MV-4-11 (cell line): Measurements from ENCODE around the gene TBC1D14.

Source experiments
- DNase-seq: peaks from one replicate; lab custom pipeline; 2025; lab: John Stamatoyannopoulos, UW

Gene TBC1D14

DNA sequence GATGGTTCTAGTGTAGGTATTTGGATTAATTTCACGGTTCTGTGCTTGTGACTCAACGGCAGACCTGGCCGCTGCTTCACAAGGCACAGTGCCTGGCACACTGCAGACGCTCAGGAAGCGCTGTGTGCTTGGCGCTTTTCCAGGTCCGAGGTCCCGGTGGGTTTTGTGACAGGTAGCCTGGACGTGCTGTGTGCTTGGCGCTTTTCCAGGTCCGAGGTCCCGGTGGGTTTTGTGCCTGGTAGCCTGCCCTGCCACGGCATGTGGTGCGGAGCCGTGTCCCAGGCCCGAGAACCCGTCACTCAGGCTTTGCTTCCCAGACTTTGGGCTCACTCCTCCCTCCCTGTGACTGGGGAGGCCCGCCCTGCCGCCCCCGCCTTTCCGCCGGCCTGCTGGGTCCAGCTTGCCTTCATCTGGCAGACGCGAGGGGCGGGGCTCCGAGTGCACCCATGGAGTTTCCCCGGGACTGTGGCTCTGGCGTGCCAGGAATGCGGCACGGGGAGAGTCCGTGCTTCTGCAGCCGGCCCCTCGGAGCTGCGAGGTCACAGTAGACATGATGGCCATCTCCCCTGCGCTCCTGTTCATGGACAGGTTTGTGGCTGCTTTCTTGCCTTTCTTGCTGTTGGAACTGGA, 44.2 kb downstream of the TBC1D14 start:
- DNase-seq = no peak

DNA sequence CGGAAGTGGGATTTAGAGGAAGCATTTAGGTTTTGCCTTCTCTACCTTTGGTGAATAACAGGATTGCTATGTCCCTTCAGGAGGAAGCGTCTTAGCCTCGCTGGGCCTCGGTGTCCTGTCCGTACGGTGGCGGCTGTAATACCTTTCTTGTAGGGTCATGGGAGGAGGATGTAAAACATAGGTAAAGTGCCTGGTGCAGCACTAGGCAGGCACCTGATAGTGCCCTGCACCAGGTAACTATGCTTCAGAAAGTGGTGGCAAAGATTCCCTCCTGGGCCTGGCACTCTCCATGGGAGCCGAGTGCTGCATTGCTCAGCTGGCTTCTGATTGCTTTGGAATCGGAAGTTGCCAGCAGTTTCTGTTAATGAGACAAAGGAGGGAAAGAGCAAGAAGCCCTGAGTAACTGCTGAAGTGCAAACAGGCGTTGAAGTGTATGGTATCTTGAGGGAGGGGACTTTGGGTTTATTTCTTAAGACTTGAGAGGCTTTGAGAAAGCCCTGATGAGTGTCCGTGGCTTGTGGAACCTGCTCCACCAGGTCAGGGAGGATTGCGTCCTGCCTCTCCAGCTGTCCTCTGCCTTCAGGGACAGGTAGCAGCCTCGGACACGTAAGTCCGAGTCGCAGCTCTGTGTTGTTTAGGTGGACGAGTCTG, 45.8 kb downstream of the TBC1D14 start:
- no peak for DNase-seq

DNA sequence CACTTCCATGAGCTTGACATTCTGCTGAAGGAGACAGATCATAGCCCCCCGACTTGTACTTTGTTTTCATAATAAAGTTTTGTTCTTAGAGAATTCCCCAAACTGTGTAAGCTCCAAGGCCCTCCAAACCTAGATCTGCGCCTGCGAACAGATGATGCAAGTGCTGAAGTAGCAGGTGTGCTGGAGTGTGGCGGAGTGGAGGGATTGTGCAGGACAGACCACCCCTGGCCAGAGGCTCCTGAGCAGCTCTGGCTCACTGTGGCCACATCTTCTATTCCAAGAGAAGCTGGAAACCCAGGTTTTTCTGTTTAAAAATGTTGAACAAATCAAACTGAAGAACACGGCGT, 46.4 kb downstream of the TBC1D14 start:
- no peak for DNase-seq

DNA sequence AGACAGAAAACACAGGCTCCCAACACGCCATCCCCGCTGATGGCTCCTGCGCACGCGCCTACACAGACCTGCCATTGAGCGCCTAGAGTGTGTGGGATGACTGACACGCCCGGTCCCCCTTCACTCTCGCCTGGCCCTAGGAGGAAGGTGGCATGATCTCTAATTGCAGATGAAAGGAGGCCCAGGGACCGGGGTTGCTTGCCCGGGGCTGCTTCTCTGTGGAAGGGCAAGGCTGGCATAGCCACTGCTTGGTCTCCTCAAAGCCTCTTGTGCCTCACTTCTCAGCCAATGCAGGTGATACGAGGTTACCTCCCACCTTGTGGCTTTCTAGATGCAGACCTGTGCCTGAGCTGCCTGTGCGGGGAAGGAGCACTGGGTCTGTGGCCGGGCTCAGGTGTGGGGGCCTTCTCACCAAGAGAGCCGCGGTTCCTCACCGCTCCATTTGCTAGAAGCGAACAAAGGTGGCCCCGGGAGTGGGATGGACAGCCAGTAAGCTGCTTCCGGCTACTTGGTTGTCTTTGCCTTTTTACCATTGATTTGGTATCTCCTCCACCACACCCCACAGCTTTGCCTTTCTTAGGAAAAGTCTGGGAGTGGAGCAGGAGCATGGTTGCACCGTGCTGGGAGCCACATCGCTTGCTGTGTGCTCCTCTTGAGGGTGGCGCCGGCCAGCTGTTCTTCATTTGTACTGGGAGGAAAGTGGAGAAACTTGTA, 47.0 kb downstream of the TBC1D14 start:
- DNase-seq = no peak

DNA sequence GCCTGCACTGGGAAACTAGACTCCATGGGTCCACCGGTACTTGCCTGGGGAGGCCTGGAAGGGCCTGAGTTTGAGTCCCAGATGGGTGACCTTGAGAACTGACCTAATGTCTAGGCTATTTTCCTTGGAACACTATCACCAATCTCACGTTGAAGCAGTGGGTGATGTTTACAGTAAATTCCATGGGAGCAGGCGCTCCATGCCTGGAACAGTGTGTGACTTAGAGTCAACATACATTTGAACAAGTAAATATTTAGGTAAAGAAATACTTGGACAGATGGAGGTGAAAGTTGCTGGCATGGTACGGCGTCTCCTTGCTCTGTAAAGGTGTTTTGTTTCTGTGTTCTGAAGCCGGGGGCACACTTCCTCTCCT, 47.5 kb downstream of the TBC1D14 start:
- no peak for DNase-seq

DNA sequence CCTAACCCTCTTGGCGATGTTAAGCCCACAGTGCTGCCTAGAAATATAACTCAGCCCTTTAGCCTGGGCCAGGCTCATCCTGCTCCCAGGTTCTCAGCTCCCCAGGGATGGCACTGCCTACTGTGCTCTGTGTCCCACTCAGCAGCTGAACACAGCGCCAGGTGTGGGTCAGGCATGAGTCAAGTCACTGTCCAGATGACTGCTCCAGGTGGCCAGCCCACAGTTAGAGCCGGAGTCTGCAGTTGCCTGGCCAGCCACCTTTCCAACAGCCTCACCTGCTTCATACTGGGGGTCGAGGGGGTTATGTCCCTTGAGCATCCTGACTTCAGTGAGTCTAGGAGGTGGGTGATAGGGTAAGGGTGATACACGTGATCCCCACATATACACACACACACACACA, 48.4 kb downstream of the TBC1D14 start:
- no peak for DNase-seq

DNA sequence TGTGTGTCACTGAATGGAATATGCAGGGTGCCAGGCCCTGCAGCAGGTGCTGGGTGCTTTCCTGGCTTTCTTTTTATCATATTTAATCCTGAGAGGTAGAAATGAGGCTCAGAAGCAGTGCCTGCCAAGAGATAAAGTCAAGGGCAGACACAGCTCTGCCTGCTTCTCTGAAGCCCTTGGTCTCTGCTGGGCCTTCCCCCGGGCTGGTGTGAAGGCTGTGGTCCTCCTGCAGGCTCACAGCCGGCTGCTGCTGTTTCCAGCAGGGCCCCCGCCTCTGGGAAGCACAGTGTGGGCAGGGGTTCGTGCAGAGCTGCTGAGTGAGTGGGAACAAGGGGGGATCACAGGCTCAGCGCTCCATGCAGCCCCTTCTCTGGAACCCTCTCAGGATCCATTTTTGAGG, 49.6 kb downstream of the TBC1D14 start:
- no peak for DNase-seq

DNA sequence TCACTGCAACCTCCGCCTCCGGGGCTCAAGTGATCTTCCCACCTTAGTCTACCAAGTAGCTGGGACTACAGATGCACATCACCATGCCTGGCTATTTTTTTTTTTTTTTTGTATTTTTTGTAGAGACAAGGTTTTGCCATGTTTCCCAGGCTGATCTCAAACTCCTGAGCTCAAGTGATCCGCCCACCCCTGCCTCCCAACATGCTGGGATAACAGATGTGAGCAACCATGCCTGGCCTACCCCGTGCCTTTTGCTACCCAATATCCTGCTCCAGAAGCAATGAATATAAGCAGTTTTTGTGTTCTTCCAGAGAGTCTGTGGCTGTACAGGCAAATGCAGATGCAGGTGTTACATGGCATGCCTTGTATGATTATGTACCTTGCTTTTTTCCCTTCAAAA, 50.5 kb downstream of the TBC1D14 start:
- no peak for DNase-seq

DNA sequence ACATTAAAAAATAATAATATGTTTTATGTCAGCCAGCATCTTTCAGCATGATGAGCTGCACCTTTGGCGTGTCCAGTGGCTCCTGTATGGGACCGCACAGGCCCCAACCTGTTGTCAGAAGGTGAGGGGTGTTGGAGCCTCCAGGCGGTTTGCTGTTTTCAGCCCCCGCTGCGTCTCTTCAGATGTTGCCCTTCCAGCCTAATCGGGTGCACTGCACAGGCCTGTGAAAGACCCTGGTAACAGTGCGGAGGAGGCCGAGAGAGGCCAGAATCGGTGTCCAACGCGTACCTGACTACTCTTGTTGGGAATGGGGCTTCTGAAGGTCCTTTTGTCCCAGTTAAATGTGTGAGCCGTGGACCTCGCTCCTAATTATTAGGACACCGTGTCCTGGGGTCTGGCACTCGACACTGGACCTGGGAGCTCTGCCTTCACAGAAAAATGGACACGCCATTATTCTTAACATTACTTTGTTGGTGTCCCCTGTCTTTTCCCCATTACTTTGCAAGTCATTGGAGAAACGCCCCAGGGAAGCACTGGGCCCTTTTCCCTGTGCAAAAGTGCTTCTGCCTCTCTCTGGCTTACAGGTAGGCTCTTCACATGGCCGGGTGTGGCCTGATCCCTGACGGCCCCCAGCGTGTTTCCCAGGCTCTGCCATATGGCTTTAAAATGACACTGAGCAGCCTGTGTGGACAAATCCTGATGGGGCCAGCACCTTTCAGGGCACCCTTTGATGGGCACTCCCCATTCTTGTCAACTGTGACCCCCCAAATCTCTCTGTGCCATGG, 51.2 kb downstream of the TBC1D14 start:
- DNase-seq = no peak

DNA sequence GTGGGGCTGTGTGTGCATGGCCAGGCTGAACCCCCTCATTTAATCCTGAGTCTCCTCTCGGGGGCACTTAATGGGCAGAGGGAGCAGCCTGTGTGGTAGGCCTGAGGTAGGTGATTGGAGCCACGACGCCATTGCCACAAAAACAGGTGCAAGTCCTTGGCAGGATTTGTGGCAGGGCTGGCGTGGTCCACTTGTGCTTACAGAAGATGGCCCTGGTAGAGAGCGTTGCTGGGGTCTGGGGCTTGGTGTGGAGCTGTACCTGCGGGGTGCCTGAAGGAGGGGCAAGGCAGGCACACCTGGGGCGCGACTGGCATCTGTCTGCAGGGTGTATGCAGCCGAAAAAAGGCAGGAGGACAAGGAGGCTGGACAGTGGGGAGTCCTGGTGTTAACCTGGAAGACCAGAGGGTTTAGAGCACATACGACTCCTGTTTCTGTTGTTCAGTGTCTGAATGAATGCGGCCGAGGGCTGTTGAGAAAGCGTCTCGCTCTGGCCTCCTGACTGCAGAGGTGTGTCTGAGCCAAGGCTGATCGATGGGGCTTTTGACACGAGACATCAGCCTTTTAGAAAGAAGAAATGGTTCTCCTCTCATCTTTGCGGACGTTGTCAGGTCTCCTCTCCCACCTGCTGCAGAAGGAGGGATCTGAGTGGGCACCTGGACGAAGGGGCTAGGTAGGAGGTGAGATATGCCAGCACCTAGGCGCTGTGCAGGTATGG, 52.0 kb downstream of the TBC1D14 start:
- no peak for DNase-seq

DNA sequence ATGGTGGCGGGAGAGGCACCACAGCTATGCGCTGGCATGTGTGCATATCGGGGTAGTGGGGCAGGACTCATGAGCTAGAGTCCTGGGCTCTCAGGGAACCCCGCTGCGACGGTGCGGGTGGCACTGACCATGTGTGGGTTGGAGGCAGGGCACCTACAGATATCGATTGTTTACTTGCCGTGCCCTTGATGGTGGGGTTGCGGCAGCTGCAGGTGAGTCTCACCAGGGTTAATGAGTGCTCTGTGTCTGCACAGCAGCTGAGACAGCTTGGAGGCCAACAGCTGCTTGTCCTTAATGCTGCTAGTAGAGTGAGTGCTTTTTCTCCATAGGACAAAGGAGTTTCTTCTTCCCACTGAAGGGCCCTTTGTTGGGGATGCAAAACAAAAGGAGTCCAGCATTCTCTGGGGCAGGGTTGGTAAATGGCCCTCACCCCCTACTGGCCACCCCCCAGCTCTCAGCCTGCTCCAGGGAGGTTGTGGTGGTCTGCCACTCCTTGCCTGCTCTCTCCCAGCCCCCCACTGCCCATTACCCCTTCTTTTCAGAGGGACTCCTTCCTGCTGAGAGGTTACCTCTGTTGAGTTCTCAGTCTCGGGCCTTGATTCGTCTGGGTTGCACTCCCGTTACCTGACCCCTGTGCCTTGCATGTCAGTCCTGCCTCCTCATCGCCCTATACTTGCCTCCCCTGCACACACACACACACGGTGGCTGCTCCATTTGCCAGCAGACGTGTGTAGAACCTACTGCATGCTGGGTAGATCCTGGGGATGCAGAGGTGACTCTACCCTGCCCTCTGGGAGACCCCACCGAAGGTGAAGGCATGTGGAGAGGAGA, 52.8 kb downstream of the TBC1D14 start:
- DNase-seq = no peak

DNA sequence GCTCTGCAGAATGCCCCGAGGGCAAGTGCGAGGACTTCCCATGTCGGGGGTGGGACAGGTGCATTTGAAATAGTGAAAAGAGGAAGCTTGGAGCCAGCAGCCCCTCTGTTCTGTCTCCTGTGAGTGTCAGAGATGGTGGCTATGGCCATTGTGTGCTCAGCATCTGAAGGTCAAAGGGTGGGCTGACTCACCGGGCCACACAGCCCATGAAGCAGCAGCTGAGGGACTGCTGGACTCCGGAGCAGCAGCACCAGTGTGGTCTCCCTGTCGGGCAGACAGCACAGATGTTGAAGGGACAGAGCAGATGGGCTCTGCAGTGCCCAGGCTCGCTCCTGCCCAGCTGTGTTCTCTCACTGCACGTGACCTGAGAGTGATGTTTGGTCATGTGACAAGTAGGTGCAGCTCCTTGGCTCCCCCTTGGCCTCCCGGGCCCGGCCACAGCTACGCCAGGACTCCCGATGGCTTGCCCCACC, 53.5 kb downstream of the TBC1D14 start:
- no peak for DNase-seq

DNA sequence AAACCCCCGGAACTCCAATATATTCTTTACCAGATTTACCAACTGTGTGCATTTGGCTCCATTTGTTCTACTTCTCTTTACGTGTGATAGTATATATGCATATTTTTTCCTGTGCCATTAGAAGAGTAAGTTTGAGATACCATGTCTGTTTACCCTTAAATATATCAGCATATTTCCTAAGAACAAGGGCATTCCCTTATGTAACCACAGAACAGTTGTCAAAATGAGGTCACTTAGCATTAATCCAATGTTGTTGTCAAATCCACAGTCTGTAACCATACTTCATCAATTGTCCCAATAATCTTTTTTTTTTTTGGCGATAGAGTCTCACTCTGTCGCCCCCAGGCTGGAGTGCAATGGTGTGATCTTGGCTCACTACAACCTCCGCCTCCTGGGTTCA, 55.2 kb downstream of the TBC1D14 start:
- no peak for DNase-seq

DNA sequence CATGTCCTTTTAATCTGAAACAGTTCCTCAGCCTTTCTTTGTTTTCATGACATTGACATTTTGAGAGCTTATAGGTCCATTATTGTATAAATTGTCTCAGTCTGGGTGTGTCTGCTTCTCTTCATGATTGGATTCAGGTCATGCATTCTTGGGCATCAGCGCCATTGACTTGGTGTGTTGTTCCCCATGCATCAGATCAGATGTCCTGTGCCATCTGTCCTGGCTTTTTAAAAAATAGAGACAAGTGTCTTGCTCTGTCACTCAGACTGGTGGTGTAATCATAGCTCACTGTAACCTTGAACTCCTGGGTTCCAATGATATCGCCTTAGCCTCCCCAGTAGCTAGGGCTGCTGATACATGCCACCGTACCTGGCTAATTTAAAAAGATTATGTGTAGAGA, 55.7 kb downstream of the TBC1D14 start:
- no peak for DNase-seq

DNA sequence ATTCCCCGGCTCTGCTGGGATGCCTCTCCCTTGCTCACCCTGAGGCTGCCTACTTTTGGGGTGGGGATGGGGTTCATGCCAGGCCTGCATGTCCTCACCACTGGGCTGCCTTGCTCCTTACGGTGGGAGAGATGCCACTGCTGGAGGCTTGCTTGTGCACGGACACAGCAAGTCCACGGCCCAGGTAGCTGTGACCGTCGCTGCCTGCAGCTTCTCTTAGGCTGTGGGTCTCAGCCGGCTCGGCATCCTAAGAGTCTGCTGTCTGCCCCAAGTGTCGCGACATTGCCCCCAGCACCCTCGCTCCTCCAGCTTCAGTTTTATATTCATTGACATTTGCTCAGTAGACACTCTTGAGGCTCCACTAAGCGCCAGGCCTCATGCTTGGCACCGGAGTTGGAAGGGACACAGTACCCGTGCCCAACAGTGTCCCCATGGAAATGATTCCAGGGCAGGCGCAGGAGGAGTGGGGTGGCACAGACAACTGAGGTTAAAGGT, 58.3 kb downstream of the TBC1D14 start:
- no peak for DNase-seq

DNA sequence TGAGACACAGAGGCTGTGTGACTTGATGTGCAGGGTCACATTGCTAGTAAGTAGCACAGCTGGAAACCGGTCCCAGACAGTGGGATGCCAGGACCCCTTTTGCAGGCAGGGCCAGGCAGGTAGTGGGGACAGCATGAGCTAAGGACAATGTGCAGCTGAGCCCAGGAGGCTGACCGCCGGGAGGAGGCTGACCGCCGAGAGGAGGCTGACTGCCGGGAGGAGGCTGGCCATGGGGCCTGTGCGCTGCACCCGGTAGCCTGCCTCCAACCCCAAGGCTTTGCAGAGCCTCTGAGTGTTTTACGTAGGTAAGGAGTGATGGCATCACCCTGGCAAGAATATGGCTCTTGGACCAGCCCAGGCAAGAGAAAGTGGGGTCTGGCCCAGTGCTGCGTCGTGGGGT, 58.9 kb downstream of the TBC1D14 start:
- no peak for DNase-seq

DNA sequence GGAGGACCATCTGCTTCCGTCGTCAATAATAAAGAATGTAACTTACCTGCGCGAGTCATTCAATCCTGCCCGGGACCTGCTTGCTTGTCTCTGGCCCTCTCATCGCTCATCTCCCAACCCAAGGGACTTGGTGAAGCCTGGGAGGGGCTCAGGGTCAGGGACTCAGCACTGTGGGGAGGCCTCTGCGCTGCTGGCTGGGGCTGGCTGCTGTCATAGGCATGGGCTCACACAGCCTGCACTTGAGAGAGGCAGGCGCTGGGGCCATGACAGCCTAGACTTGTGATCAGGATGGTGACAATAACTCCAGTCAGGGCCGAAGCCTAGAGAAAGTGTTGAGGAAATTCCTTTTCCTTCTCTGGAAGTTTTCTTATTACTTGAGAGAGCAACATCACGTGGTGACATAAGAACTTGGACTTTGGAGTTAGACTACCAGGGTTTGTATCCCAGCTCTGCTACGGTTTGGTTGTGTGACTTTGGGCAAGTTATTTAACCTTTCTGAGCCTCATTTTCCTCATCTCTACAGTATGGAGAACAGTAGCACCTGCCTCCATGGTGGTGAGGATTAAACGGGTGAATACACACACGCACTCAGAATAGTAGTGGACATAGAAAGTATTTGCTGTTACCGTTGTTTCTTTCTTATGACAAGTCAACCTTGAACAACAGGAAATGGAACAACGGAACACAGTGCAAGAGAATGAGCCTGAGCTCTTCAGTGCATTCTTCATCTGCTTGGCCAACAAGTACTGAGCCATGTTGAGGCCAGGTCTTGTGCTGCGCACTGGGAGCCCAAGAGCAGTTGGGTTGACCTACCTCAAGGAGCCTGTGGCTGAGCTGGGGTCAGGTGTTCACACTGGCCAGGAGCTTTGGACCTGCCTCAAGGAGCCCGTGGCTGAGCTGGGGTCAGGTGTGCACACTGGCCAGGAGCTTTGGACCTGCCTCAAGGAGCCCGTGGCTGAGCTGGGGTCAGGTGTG, 60.5 kb downstream of the TBC1D14 start:
- DNase-seq = no peak

DNA sequence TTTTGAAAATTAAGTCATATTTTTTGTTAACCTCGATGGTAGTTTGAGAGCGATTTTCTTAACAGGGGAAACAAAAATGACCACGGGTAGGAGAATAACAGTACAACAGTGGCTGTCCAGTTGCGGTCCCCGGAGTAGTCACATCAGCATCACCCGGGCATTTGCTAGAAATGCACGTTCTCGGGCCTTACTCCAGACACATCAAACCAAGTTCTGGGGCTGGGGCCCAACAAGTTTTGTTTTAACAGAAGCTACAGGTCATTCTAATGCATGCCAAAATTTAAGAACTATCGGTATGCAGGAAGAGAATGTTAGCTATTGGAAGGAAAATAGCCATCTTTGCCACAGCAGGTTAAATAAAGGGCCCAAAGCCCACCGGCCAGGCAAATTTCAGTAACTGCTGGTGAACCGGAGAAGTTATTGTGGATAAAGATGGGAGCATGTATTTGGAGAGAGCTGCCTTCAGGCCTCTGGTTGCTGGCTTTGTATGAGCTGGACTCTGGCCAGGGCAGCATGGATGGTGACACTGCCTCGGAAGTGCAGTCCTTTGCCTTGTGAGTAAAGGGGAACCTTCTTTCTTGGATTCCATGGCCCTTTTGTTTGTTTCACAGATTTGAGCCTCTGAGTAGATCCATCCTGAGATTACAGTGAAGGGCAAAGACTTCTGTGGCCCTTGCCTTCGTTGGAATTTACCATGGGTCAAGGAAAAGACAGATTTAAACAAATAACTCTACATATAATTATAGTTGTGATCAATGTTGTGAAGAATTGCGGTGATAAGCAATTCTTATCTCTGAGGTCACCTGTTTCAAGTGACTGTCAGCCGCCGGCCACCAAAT, 62.1 kb downstream of the TBC1D14 start:
- DNase-seq = no peak

DNA sequence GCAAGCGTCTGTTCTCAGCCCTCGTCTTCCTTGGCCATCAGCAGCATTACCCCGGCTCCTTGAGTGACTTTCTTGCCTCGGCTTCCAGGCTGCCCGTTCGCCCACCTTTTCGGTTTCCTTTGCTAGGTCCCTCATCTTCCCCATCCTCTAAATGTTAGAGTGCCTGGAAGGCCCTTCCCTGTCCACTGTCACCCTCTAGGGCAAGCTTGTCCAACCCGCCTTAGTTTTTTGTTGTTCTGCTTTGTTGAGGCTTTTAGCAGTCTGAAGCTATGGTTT, 62.7 kb downstream of the TBC1D14 start:
- no peak for DNase-seq
